PC-3 (cell line): ENCODE data around the gene ZNF19. TPM values are rescaled to one million over a fixed set of nuclear protein-coding genes. Genes with fewer than 3 reads are reported as not detected.

ENCODE experiments used
- ATAC-seq: fragments of 200-7000 bp; cut with Tn5 transposase; 2 replicates; pipeline ENCODE4 v1.9.1; 2020; ENCODE audit warnings: mild to moderate bottlenecking, moderate library complexity
- BruUV-seq: library from RNA; stranded (reverse); fragments of 400-500 nt; replicated peaks from 2 replicates; lab custom pipeline; 2021; lab: Mats Ljungman, UMichigan
- CTCF ChIA-PET: fragments of 300-600 bp; sonication (Branson Sonifier 250); formaldehyde crosslinking; loops from one replicate; lab custom pipeline; 2022; ENCODE audit warnings: antibody characterized with exemption; lab: Charles Lee
- POLR2A ChIA-PET: fragments of 300-600 bp; sonication (Branson Sonifier 250); formaldehyde crosslinking; loops from one replicate; lab custom pipeline; 2022; ENCODE audit warnings: antibody characterized with exemption; ENCODE audit not compliant: unreplicated experiment; lab: Charles Lee
- DNase-seq: peaks from one replicate; pipeline ENCODE4 v3.0.0-alpha.2; 2015
- H2AFZ ChIP-seq: fragments of 300-600 bp; sonication (generic); 2 replicates; pipeline ENCODE4 v1.6.0; 2016; ENCODE audit warnings: antibody characterized with exemption, low read length
- H3F3A ChIP-seq: fragments of 300-600 bp; sonication (generic); one replicate; pipeline ENCODE4 v1.6.0; 2017; ENCODE audit warnings: antibody characterized with exemption, low read length, control low read depth, mild to moderate bottlenecking; ENCODE audit not compliant: unreplicated experiment
- H3K27ac ChIP-seq: fragments of 300-600 bp; sonication (generic); 2 replicates; pipeline ENCODE4 v1.5.1; 2016; ENCODE audit warnings: mild to moderate bottlenecking, low read length
- H3K27me3 ChIP-seq: fragments of 300-600 bp; sonication (generic); 2 replicates; pipeline ENCODE4 v1.6.1; 2016; ENCODE audit warnings: low read length, mixed read lengths
- H3K36me3 ChIP-seq: fragments of 300-600 bp; sonication (generic); 2 replicates; pipeline ENCODE4 v1.6.1; 2016; ENCODE audit warnings: low read depth, mixed run types, low read length, mixed read lengths
- H3K4me1 ChIP-seq: fragments of 300-600 bp; sonication (generic); 2 replicates; pipeline ENCODE4 v1.5.1; 2016; ENCODE audit warnings: low read length; ENCODE audit not compliant: insufficient read depth
- H3K4me2 ChIP-seq: fragments of 300-600 bp; sonication (generic); 2 replicates; pipeline ENCODE4 v1.6.0; 2016; ENCODE audit warnings: low read length
- H3K4me3 ChIP-seq: fragments of 300-600 bp; sonication (generic); 2 replicates; pipeline ENCODE4 v1.5.1; 2016; ENCODE audit warnings: mild to moderate bottlenecking, low read length, mixed read lengths
- H3K79me2 ChIP-seq: fragments of 300-600 bp; sonication (generic); 2 replicates; pipeline ENCODE4 v1.6.1; 2017; ENCODE audit warnings: low read length, mixed read lengths
- H3K9ac ChIP-seq: fragments of 300-600 bp; sonication (generic); 2 replicates; pipeline ENCODE4 v1.6.0; 2016; ENCODE audit warnings: mild to moderate bottlenecking, low read length
- H3K9me2 ChIP-seq: fragments of 300-600 bp; sonication (generic); replicated peaks from 2 replicates; pipeline ENCODE4 v1.6.1; 2016; ENCODE audit warnings: mixed run types, low read length, mixed read lengths
- H3K9me3 ChIP-seq: fragments of 300-600 bp; sonication (generic); 2 replicates; pipeline ENCODE4 v1.6.1; 2016; ENCODE audit warnings: low read length, mixed read lengths
- H4K20me1 ChIP-seq: fragments of 300-600 bp; sonication (generic); 2 replicates; pipeline ENCODE4 v1.6.1; 2016; ENCODE audit warnings: low read length, mixed read lengths
- CTCF ChIP-seq: fragments of 300-600 bp; sonication (generic); conservative IDR thresholded peaks from 2 replicates; pipeline ENCODE4 v1.5.1; 2017; ENCODE audit warnings: antibody characterized with exemption, low read depth, mild to moderate bottlenecking, low read length
- EZH2 ChIP-seq: fragments of 300-600 bp; sonication (generic); IDR thresholded peaks from one replicate; pipeline ENCODE4 v1.6.1; 2017; ENCODE audit warnings: antibody characterized with exemption, mild to moderate bottlenecking, low read length; ENCODE audit not compliant: unreplicated experiment
- EZH2phosphoT487 ChIP-seq: fragments of 300-600 bp; sonication (generic); IDR thresholded peaks from 2 replicates; pipeline ENCODE4 v1.6.1; 2018; ENCODE audit warnings: mild to moderate bottlenecking, antibody characterized with exemption, low read length, borderline replicate concordance
- intact Hi-C: fragments of 100-400 bp; cut with micrococcal nuclease; formaldehyde crosslinking; loops from 2 replicates; pipeline ENCODE4 v1.9.0; 2023
- total RNA-seq: library from RNA; depleted of rRNA; stranded (reverse); fragments of >200 nt; gene quantifications from 2 replicates; pipeline ENCODE4 v1.2.3, GENCODE V29; 2014

Gene ZNF19
- total RNA-seq, 1 experiment from 2014 or later = 1.5 TPM

DNA sequence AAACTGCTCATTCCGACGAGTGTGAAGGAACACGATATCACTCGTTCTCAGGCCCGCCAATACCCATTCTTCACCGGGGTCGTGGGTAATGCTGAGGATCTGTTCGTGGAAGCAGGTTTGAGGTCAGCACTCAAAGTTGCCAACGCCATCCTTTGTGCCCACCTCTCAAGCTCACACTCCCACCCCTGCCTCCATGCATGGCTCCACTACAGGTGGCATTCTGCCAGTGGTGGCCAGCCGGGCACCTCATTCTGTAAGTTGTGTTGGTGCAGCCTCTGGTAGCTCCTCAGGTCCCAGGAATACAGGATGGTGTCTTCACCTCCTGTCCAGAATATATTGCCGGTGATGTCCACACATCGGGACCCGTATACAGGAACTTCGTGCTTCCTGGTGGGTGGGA is 57.9 kb downstream of the ZNF19 start:
- Histone ChIP-seq H3K27me3 (peaks cover 7% of the 10 kb centered on the region), H3K36me3 (no peaks in the 10 kb centered on the region), H2AFZ (no peak overlapping the region), H3F3A (no peaks in the 10 kb centered on the region), H3K4me2 (no peak overlapping the region), H3K9me2 (no peaks in the 10 kb centered on the region), H3K4me3 (no peak overlapping the region), H3K9ac (no peak overlapping the region), H3K79me2 (no peaks in the 10 kb centered on the region), H3K27ac (no peak overlapping the region), H3K4me1 (no peaks in the 10 kb centered on the region), H3K9me3 (no peaks in the 10 kb centered on the region), H4K20me1 (no peaks in the 10 kb centered on the region)
- TF ChIP-seq EZH2phosphoT487 (no peak), EZH2 (no peak), CTCF (no peak)
- ChIA-PET POLR2A (no interaction called here), CTCF (no interaction called here)
- no TSS peak for BruUV-seq
- no peak for ATAC-seq
- DNase-seq = no peak
- intact Hi-C loops = no loop called here

DNA sequence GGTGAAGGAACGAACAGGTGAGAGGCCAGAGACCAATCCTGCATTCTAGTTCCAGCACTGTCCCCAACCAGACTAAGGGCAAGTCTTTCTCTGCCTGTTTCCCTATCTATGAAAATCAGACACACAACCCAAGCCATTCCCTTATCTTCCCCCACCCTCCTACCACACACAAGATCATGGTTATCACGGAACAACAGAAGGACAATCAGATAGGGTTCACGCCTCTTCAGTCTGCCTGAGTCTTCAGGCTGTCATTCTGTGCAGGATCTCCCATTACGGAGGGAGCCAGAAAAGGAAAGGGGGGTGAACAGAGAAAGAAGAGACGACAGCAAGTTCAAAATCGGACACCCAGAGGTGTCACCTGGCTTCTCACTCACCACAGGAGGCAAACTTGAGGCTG is 58.4 kb downstream of the ZNF19 start:
- POLR2A ChIA-PET = no interaction called here
- no peaks in the 10 kb centered on the region for H3K36me3 ChIP-seq
- no peaks in the 10 kb centered on the region for H3K79me2 ChIP-seq
- no peak for DNase-seq
- no peak overlapping the region for H3K4me3 ChIP-seq
- H3K9ac ChIP-seq = no peak overlapping the region
- H3K27me3 ChIP-seq = peaks cover 7% of the 10 kb centered on the region
- no peaks in the 10 kb centered on the region for H3K9me2 ChIP-seq
- intact Hi-C loops = no loop called here
- H3K9me3 ChIP-seq = no peaks in the 10 kb centered on the region
- no peak overlapping the region for H2AFZ ChIP-seq
- BruUV-seq = no TSS peak
- H3K27ac ChIP-seq = no peak overlapping the region
- CTCF ChIA-PET = no interaction called here
- no peaks in the 10 kb centered on the region for H3F3A ChIP-seq
- no peaks in the 10 kb centered on the region for H4K20me1 ChIP-seq
- no peak for TF ChIP-seq EZH2
- no peak for TF ChIP-seq EZH2phosphoT487
- no peak for TF ChIP-seq CTCF
- ATAC-seq = no peak
- H3K4me1 ChIP-seq = no peaks in the 10 kb centered on the region
- H3K4me2 ChIP-seq = no peak overlapping the region

- H3F3A ChIP-seq = no peaks in the 10 kb centered on the region
- H3K4me2 ChIP-seq = no peak overlapping the region
- no peak overlapping the region for H2AFZ ChIP-seq
- no peaks in the 10 kb centered on the region for H3K9me2 ChIP-seq
- no peak overlapping the region for H3K27ac ChIP-seq
- H3K9me3 ChIP-seq = no peaks in the 10 kb centered on the region
- no TSS peak for BruUV-seq
- H3K4me1 ChIP-seq = no peaks in the 10 kb centered on the region
- no peaks in the 10 kb centered on the region for H3K36me3 ChIP-seq
- no peak for DNase-seq
- intact Hi-C loops = no loop called here
- ChIA-PET CTCF (interaction anchor here (0.9 kb wide), 1 partner anchor 136 kb away, joined by 4 read pairs; no protein-coding TSS in a partner anchor), POLR2A (no interaction called here)
- H3K27me3 ChIP-seq = peaks cover 10% of the 10 kb centered on the region
- TF ChIP-seq CTCF = no peak
- no peak for TF ChIP-seq EZH2
- TF ChIP-seq EZH2phosphoT487 = no peak
- ATAC-seq = no peak
- H3K79me2 ChIP-seq = no peaks in the 10 kb centered on the region
- H3K9ac ChIP-seq = no peak overlapping the region
- no peaks in the 10 kb centered on the region for H4K20me1 ChIP-seq
- H3K4me3 ChIP-seq = no peak overlapping the region
Measured at GRCh38 chr16:71429581-71429980, 59.5 kb downstream of the ZNF19 start.
